HG03571 (cell line): ENCODE results near the gene GPATCH8.

Experiments
- ATAC-seq: cut with Tn5 transposase; IDR thresholded peaks from one replicate; pipeline ENCODE4 v1.9.1; 2021; ENCODE audit not compliant: unreplicated experiment

The GPATCH8 gene

GRCh38 chr17:44359006-44359405 lies 144.2 kb downstream of the GPATCH8 start:
- ATAC-seq, result no peak

DNA sequence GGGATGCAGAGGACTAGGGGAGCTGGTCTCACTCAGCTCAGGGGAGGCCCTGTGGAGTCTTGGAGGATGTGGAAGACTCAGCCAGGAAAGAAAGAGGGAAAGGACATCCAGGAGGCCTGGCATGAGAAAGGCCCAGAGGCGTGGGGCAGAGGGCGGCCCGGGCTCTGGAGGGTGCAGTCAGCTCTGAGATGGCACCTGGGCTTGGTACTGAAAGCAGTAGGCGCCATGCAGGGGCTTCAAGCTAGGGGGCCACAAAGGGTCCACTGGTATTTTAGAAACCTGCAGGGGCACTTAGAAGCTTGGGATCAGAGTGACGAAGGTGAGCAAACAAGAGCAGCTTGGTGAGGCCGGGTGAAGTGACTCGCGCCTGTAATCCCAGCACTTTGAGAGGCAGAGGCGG lies 145.1 kb downstream of the GPATCH8 start:
- ATAC-seq, result no peak

GRCh38 chr17:44356241-44356640 lies 147.0 kb downstream of the GPATCH8 start:
- ATAC-seq, result no peak

DNA sequence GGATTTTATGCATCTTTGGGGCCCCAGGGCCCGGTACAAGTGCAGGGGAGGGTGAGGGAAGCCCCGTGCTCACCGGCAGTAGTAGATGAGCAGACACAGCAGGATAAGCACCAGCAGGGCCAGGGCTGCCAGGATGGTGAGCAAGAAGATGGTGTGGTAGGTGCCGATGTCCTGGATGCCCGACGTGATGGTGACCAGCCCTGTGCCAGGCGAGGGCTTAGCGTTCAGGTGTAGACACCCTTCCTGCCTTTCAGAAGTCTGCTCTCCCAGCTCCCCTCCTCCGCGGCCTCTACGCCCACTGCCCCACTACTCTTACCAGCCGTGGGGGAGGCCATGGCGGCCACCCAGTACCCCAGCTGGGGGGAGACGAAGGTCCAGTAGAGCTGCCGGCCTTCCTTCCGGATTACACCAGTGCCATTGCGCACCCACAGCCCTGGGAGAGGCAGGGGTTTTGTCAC lies 147.5 kb downstream of the GPATCH8 start:
- no peak for ATAC-seq

- no peak for ATAC-seq
These were observed 148.3 kb downstream of the GPATCH8 start for GRCh38 chr17:44354582-44355561.

DNA sequence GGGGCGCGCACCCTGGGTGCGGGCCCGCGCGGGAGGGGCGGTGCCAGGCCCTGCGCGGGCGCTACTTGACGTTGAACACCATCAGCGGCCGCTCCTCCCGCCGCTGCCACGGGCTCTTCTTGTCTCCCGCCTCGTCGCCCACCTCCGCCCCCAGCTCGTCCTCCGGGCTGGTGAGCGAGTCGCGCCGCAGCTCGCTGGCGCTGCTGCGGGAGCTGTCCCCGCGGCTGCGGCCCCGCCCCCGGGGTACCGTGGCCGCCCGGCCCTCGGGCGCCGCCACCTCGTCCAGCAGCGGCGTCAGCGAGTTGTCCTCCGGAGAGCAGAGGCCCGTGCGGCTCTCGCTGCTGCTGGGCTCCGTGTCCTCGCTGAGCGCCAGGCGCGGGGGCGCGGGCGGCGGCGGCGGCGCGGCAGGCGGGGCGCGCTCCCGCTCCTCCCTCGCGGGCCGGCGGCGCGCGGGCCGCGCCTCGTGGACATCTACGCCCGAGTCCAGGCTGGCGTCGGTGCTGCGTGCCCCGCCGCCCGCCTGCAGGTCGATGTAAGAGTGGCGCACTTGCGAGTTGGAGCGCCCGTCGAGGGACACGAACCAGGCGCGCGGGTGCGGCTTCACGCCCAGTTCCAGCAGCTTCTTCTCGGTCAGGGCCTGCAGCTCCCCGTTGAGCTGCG lies 149.4 kb downstream of the GPATCH8 start:
- ATAC-seq, result no peak

DNA sequence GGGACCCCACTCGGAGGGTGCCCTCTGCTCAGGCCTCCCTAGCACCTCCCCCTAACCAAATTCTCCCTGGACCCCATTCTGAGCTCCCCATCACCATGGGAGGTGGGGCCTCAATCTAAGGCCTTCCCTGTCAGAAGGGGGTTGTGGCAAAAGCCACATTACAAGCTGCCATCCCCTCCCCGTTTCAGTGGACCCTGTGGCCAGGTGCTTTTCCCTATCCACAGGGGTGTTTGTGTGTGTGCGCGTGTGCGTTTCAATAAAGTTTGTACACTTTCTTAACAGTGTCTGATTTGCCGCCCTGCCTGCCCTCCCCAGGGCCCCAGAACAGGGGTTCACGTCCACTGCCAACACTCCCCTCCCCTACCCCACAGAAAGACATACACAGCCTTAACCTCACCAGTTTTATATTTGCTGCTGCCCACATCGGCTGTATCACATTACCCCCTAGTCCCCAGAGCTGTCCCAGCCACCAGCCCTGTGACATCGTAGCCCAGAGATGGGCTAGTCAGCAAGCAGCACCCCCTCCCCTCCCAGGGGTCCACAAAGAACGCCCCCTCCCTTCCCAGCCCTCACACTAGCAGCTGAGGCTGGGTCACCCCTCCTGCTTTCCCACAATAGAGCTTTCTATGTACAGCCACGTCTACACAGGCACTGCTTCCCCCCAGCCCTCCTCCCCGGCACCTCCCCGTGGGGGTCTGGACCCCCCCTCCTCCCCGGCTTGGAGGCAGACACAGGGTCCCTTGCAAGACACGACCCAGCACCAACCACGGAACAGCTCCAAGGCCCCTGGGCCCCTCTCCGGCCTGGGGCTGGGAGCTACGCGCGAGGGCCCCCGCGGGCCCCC lies 150.2 kb downstream of the GPATCH8 start:
- ATAC-seq, result no peak

DNA sequence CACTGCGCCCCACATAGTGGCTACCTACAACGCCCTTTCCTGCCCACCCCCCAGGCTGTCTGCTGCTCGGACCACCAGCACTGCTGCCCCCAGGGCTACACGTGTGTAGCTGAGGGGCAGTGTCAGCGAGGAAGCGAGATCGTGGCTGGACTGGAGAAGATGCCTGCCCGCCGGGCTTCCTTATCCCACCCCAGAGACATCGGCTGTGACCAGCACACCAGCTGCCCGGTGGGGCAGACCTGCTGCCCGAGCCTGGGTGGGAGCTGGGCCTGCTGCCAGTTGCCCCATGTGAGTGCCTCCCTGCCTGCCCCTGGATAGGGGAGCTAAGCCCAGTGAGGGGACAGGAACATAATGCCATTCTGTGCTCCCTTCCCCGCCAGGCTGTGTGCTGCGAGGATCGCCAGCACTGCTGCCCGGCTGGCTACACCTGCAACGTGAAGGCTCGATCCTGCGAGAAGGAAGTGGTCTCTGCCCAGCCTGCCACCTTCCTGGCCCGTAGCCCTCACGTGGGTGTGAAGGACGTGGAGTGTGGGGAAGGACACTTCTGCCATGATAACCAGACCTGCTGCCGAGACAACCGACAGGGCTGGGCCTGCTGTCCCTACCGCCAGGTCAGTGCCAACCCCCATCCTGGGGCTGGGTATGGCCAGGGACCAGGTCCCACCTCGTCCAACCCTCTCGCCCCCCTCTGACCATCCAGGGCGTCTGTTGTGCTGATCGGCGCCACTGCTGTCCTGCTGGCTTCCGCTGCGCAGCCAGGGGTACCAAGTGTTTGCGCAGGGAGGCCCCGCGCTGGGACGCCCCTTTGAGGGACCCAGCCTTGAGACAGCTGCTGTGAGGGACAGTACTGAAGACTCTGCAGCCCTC lies 151.0 kb downstream of the GPATCH8 start:
- no peak for ATAC-seq

GRCh38 chr17:44351464-44351863 lies 151.7 kb downstream of the GPATCH8 start:
- no peak for ATAC-seq

- no peak for ATAC-seq
These were observed 152.4 kb downstream of the GPATCH8 start for GRCh38 chr17:44350733-44351226.

- ATAC-seq, result no peak
These were observed 153.6 kb downstream of the GPATCH8 start for GRCh38 chr17:44349553-44350070.

DNA sequence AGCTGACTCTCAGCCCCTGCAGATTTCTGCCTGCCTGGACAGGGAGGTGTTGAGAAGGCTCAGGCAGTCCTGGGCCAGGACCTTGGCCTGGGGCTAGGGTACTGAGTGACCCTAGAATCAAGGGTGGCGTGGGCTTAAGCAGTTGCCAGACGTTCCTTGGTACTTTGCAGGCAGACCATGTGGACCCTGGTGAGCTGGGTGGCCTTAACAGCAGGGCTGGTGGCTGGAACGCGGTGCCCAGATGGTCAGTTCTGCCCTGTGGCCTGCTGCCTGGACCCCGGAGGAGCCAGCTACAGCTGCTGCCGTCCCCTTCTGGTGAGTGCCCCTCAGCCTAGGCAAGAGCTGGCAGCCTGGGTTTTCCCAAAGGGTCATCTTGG lies 154.2 kb downstream of the GPATCH8 start:
- no peak for ATAC-seq

DNA sequence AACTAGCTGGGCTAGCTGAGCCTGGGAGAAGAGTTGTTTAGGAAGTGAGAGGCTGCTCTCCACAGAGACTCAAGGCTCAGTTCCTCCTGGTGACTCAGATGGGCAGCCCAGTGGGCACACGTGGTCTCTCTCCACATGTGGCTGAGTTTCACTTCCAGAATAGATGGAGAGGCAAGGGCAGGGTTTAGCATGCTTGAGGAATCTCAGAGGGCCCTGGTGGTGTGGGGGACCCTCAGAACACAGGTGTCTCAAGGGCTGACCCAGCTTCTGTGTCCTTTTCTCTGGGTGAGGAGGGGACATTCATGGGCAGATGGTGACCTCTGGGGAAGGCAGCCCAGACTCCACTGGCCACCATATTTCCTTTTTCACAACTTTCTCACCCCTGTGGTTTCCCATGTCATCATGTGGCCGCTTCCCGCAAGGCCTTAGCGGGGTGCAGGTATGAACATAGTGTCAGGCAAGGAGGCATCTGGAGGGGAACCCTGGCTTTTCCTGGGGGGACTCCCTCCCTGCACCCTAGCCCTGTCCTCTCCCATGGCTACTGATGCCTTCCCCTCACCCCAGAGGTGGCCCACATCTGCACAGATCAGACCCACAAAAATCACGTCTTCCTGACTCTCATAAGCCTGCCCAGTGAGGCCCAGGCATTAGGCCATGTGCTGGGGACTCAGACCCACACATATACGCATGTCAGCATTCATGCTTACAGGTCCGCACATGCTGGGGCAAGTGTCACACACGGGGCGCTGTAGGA lies 154.8 kb downstream of the GPATCH8 start:
- ATAC-seq, result peak; percentile 35
